Spleen (tissue), 11 donors: ENCODE results near the gene ALDH1L1. TPM values are rescaled to one million over a fixed set of nuclear protein-coding genes. Genes with fewer than 3 reads are reported as not detected.
A peak's percentile ranks its signal among the peaks of the same experiment; 100 is the strongest.

Experiments
- DNase-seq: peaks from one replicate; pipeline ENCODE4 v3.0.0-alpha.2; 2020
- H3K27ac ChIP-seq, 8 donors: fragments of 200-600 bp; sonication (generic) in 7 of 8; 1 replicate in 4 of 8; 2 replicates in 4 of 8; pipeline versions ENCODE4 v1.5.0 to v1.8.0; 2016 to 2021; ENCODE audit warnings: inconsistent platforms in 4 of 8, mild to moderate bottlenecking in 4 of 8, moderate library complexity in 1 of 8
- H3K27me3 ChIP-seq, 7 donors: fragments of 200-600 bp; sonication (generic) in 6 of 7; replicated peaks in 1 of 7; 1 replicate in 4 of 7; 2 replicates in 3 of 7; pipeline versions ENCODE4 v1.5.0 to v1.8.0; 2016 to 2021; ENCODE audit warnings: inconsistent platforms in 3 of 7, mild to moderate bottlenecking in 1 of 7
- H3K36me3 ChIP-seq, 6 donors: fragments of 200-600 bp; sonication (generic) in 5 of 6; 1 replicate in 4 of 6; 2 replicates in 2 of 6; pipeline versions ENCODE4 v1.5.0 to v1.8.0; 2016 to 2021; ENCODE audit warnings: inconsistent platforms in 2 of 6
- H3K4me1 ChIP-seq, 6 donors: fragments of 200-600 bp; sonication (generic) in 5 of 6; 1 replicate in 3 of 6; 2 replicates in 3 of 6; pipeline versions ENCODE4 v1.5.0 to v1.8.0; 2016 to 2021; ENCODE audit warnings: inconsistent platforms in 3 of 6
- H3K4me3 ChIP-seq, 8 donors: fragments of 200-600 bp; sonication (generic) in 7 of 8; 1 replicate in 4 of 8; 2 replicates in 4 of 8; pipeline versions ENCODE4 v1.5.0 to v1.8.0; 2016 to 2021; ENCODE audit warnings: inconsistent platforms in 4 of 8, mild to moderate bottlenecking in 4 of 8, moderate library complexity in 2 of 8
- H3K9me3 ChIP-seq, 8 donors: fragments of 200-600 bp; sonication (generic) in 7 of 8; 1 replicate in 4 of 8; 2 replicates in 4 of 8; pipeline versions ENCODE4 v1.5.0 to v1.8.0; 2016 to 2021; ENCODE audit warnings: inconsistent platforms in 4 of 8
- CTCF ChIP-seq, 11 experiments: fragments of 200-600 bp in 7 of 11; fragments of 450-650 bp in 4 of 11; sonication (generic) in 4 of 11; IDR thresholded peaks in 8 of 11; conservative IDR thresholded peaks in 3 of 11; 1 replicate in 7 of 11; 2 replicates in 4 of 11; pipeline versions ENCODE4 v1.4.0 to v1.8.0; 2016 to 2021; ENCODE audit warnings: antibody characterized with exemption in 11 of 11, inconsistent platforms in 4 of 11, mild to moderate bottlenecking in 1 of 11
- POLR2A ChIP-seq, 3 donors: fragments of 450-650 bp; IDR thresholded peaks; one replicate each; pipeline ENCODE4 v1.5.1; 2017; ENCODE audit warnings: antibody characterized with exemption in 3 of 3, mild to moderate bottlenecking in 1 of 3
- POLR2AphosphoS5 ChIP-seq, 3 donors: sonication (generic); formaldehyde crosslinking; IDR thresholded peaks; one replicate each; pipeline ENCODE4 v1.5.1; 2017; ENCODE audit warnings: antibody characterized with exemption in 3 of 3
- WGBS, 5 donors: extraction: QIAGEN DNeasy Blood & Tissue Kit in 3 of 5; methylation state at CpG; one replicate each; pipeline versions ENCODE4 v1.1.5 to v1.1.7; 2013 to 2018; 5-methylcytosine and 5-hydroxymethylcytosine counted together
- intact Hi-C: fragments of 100-400 bp; cut with DNase I; formaldehyde crosslinking; loops from one replicate; pipeline ENCODE4 v1.15.0; 2023; ENCODE audit warnings: low total_unique reads
- polyA plus RNA-seq, 3 donors: library from polyadenylated mRNA; stranded (reverse); fragments of 200-250 nt; gene quantifications; one replicate each; pipeline ENCODE4 v1.2.1, GENCODE V29; 2013
- total RNA-seq, 7 donors: library from RNA; depleted of rRNA in 3 of 7; stranded (reverse); fragments of >200 nt in 3 of 7; fragmentation: NEBNext Ultra II Directional in 4 of 7; extraction: Animal tissue kit (Norgen Biotek cat#: 25700) in 4 of 7; gene quantifications; one replicate each; pipeline versions ENCODE4 v1.1.0 to v1.2.1, GENCODE V29; 2016 to 2021
- donor health status: healthy with polysubstance abuse.
- donor health status: DM: no; HTN: no; CAD: no; lungs with moderate emphysema.
- donor health status: DM: no; HTN: no; CAD: no.
- donor health status: Bipolar disorder and iron deficiency.
- donor health status: healthy.
- donor health status: DM: no; HTN: no; CAD: no.
- donor health status: DM: yes; HTN: yes; CAD: no.

ALDH1L1 gene
- total and polyA plus RNA-seq, 10 donors = 0.09 to 1.3 (median 0.29) TPM; not detected in 3

DNA sequence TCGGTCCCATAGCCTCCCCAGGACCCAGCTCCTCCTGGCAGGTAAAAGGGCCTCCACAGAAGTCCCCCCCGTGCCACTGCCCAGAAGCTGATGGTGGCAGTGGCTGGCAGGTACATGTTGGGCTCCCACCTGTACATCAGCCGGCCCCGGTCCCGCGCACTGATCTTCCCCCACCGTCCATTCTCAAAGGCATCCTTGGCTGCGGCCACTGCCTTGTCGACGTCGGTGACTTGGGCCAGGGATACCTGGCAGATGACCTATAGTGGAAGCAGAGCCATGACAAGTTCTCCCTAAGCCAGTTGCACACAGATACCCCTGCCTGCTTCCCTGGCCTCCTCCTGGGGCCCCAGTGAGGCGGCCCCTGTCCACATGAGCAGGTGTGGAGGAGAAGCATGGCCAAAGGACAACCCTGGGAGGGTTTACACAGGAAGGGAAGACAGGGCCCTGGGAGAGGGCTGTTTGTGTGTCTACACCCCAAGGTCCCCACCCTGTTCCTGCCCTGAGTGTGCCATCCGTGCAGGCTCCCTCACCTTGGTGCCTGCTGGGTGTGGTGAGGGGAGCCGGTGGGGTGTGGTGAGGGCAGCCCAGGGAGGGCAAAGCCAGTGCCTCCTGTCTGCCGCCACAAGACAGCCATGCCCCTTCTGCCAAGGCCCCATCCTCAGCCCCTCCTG is 44.8 kb downstream of the ALDH1L1 start:
- H3K9me3 ChIP-seq = no peaks in the 10 kb centered on the region
- no peak overlapping the region for H3K4me3 ChIP-seq
- WGBS, 5 donors = 85 to 96% (median 92%) methylated on average over 14 to 15 of the region's 15 CpGs
- intact Hi-C loops = loop anchor here (2.0 kb wide), 1 partner anchor 255 kb away; no protein-coding TSS in a partner anchor
- no peak for TF ChIP-seq CTCF (IDR thresholded peaks at IDR 0.05 in 8 of 11, conservative IDR thresholded peaks at IDR 0.05 in 3 of 11)
- TF ChIP-seq POLR2AphosphoS5 (IDR thresholded peaks at IDR 0.05) = no peak
- no peak for TF ChIP-seq POLR2A (IDR thresholded peaks at IDR 0.05)
- DNase-seq = peak; percentile 75
- peaks cover 0 to 64% (median 4%) of the 10 kb centered on the region in 7 donors for H3K27me3 ChIP-seq
- H3K27ac ChIP-seq = no peak overlapping the region
- H3K36me3 ChIP-seq = no peaks in the 10 kb centered on the region
- peaks cover 0 to 6% (median 1%) of the 10 kb centered on the region in 6 donors for H3K4me1 ChIP-seq

- intact Hi-C loops = loop anchor here (2.0 kb wide), 1 partner anchor 256 kb away; no protein-coding TSS in a partner anchor
- H3K4me3 ChIP-seq = no peak overlapping the region
- H3K36me3 ChIP-seq = no peaks in the 10 kb centered on the region
These were observed 45.3 kb downstream of the ALDH1L1 start for GRCh38 chr3:126135071-126135405.

DNA sequence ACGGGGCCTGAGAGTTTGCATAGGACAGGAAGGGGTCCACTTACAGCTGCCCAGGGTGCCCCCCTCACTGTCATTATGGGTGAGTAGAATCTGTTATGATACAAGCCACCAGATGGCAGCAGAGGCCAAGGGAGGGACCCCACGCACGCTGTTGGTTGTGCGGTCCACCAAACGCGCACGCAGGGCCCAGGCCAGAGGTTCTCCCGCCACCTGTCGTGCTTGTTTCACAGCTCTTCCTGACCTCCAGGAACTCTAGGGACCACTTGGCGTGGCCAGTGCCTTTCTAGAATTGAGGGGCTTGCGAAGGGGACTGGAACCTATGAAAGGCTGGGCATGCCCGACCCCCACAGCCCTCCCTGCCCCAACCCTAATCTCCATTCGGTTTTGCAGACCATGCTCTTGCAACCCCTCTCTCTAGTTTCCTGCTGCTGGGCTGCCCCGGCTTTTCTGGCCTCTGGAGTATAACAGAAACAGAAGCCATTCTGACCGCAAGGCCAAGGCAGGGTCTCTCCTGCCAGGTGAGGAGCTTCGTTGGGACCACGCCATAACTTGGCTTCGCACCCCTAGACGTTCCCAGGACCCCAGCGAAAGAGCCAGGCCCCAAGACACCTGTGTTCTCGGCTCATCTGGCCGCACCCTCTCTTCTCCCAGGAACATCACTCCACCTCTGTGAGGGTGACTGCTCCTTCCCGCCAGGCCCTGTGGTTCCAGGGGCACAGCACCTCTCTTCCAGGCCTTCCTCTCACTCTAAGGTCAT is 46.0 kb downstream of the ALDH1L1 start:
- TF ChIP-seq CTCF (IDR thresholded peaks at IDR 0.05 in 8 of 11, conservative IDR thresholded peaks at IDR 0.05 in 3 of 11) (peak; percentile 23 to 74 (median 61)), POLR2A (IDR thresholded peaks at IDR 0.05) (no peak)
- Histone ChIP-seq H3K4me3 (no peak overlapping the region), H3K27ac (no peak overlapping the region), H3K9me3 (no peaks in the 10 kb centered on the region), H3K4me1 (peaks cover 0 to 15% (median 5%) of the 10 kb centered on the region in 6 donors), H3K36me3 (no peaks in the 10 kb centered on the region), H3K27me3 (peaks cover 0 to 66% (median 4%) of the 10 kb centered on the region in 7 donors)
- peak; percentile 80 for DNase-seq
- intact Hi-C loops = loop anchor here (2.0 kb wide), 1 partner anchor 256 kb away; no protein-coding TSS in a partner anchor
- 45 to 54% (median 49%) methylated on average over 18 to 23 of the region's 23 CpGs for WGBS, 5 donors

More at GRCh38 chr3:126135071-126135405, 45.3 kb downstream of the ALDH1L1 start:
- Histone ChIP-seq H3K27me3 (peaks cover 0 to 64% (median 4%) of the 10 kb centered on the region in 7 donors), H3K9me3 (no peaks in the 10 kb centered on the region), H3K27ac (no peak overlapping the region), H3K4me1 (peaks cover 0 to 9% (median 2%) of the 10 kb centered on the region in 6 donors)
- DNase-seq = peak; percentile 64
- 89 to 97% (median 93%) methylated on average over 3 of the region's 3 CpGs for WGBS, 5 donors
- TF ChIP-seq POLR2A (IDR thresholded peaks at IDR 0.05) (no peak), POLR2AphosphoS5 (IDR thresholded peaks at IDR 0.05) (no peak)

DNA sequence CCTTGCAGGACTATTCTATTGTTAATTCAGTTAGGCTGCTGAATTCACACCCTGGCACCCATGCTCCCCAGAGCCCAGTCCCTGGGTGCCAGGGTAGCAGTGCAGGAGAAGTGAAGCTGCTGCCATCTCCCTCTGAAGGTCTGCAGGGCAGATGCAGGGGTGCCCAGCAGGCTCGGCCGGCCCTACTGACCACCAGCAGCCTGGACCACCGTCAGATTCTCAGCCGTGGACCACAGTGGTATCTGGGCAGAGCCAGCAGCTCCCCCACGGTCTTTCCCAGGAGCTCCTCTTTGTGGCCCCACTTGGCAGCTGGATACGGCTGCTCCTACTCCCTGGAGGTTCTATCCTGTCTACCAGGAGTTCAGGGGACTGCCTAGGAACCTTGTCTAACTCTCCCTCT is 46.8 kb downstream of the ALDH1L1 start:
- H3K4me3 ChIP-seq = no peak overlapping the region
- peaks cover 0 to 61% (median 4%) of the 10 kb centered on the region in 7 donors for H3K27me3 ChIP-seq
- intact Hi-C loops = loop anchor here (2.0 kb wide), 1 partner anchor 257 kb away; no protein-coding TSS in a partner anchor
- H3K9me3 ChIP-seq = no peaks in the 10 kb centered on the region
- H3K27ac ChIP-seq = no peak overlapping the region
- no peak for TF ChIP-seq POLR2A (IDR thresholded peaks at IDR 0.05)
- DNase-seq = peak; percentile 61
- 67 to 90% (median 71%) methylated on average over 4 to 6 of the region's 6 CpGs for WGBS, 5 donors
- no peaks in the 10 kb centered on the region for H3K36me3 ChIP-seq
- H3K4me1 ChIP-seq = peaks cover 0 to 21% (median 10%) of the 10 kb centered on the region in 6 donors
